ENCODE measurements around the gene ISCA2.

Gene ISCA2

DNA sequence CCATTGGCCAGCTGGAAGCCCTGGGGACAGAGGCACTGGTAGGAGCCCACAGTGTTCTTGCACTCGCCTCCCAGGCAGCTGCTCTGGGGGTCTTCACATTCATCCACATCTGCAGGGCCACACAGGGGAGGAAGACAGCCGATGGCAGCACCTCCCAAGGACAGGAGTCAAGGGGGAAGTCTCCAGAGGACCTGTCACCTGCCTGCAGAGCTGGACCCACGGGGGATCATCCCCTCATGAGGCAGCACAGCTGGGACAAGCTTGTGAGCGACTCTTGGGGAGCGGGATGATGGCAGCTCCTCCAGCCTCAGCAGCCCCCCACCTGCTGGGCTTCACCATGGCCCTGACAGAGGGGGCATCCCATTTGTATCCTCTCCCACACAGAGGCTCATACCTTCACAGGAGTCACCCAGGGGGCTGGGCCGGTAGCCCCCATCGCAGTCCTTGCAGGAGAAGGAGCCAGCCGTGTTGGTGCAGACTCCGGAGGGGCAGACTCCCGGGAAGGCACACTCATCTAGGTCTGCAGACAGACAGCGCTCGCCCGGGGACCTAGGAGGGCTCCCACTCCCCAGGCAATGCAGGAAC, 15.4 kb downstream of the ISCA2 start:
- DNase-seq (ENCODE audit: low spot score): no peak

DNA sequence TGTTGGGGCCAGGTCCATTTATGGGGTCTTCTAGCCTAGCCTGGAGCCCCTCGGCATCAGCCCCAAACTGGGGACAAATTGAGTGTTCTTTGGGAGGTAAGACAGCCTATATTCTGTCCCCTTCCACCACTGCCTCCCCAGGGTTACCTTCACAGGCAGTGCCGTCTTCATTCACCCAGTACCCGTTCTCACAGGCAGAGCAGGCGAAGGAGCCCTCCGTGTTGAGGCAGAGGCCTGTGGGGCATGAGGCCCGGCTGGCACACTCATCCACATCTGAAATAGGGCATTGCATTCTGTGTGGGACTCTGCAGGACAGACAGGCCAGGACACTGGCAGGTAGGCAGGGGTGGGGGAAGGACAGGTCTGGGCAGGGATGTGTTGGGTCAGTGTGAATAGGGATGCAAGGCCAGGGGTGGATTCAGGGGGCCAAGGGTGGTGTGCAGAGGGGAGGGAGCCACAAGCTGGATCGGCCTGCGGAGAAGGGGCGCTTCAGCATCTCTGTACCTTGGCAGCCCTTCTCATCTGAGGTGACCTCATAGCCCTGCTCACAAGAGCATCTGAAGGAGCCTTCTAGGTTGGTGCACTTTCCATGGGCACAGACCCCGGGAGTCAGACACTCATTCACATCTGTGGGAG, 16.1 kb downstream of the ISCA2 start:
- no peak for DNase-seq (ENCODE audit: low spot score)

DNA sequence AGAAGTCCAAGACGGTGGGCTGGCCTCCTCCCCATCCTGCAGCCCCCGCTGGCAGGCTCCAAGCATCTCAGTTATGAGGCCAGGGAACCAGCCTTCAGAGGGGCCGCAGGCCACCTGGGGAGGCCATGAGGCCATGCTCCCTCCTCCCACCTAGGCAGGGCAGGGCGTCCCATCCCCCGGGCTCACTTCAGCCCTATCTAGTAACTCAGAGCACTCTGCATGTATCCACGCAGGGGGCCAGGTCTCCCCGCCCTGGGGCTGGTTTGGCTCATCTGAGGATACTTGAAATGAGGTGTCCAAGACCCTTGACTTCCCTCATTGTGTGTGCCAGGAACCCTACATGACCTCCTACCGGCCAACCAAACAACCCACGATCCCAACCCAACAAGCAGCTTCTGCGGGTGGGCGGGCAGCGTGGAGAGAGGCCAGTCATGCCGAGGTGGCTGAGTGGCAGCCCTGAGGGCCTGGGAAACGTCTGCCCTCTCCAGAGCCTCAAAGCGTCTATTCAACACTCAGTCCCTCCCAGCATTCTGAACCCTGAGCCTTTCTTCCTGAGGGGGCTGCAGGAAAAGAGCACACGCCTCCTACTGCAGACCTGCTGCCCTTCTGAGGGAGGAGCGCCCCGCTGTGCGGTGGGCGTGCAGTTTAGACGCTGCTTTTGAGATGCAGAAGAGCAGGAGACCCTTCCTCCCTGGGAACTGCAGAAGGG, 16.8 kb downstream of the ISCA2 start:
- no peak for DNase-seq (ENCODE audit: low spot score)

DNA sequence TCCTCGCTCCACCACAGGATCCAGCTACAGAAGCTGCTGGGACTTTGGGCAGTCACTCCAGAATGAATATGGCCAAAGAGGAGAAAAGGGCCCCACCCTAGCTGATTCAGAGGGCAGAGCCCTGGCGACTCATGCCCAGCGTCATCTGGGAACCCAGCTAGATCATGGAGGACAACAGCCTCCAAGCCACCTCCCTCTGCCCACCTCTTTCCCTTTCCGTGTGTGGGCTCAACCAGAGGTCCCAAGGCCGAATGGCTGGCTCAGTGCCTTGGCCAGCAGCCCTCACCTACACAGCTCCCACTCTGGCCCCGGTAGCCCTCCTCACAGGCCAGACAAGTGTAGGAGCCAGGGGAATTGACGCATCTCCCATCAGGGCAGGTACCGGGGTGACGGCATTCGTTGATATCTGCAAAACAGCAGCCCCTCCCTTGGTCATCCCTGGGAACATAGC, 17.4 kb downstream of the ISCA2 start:
- DNase-seq (ENCODE audit: low spot score): no peak

DNA sequence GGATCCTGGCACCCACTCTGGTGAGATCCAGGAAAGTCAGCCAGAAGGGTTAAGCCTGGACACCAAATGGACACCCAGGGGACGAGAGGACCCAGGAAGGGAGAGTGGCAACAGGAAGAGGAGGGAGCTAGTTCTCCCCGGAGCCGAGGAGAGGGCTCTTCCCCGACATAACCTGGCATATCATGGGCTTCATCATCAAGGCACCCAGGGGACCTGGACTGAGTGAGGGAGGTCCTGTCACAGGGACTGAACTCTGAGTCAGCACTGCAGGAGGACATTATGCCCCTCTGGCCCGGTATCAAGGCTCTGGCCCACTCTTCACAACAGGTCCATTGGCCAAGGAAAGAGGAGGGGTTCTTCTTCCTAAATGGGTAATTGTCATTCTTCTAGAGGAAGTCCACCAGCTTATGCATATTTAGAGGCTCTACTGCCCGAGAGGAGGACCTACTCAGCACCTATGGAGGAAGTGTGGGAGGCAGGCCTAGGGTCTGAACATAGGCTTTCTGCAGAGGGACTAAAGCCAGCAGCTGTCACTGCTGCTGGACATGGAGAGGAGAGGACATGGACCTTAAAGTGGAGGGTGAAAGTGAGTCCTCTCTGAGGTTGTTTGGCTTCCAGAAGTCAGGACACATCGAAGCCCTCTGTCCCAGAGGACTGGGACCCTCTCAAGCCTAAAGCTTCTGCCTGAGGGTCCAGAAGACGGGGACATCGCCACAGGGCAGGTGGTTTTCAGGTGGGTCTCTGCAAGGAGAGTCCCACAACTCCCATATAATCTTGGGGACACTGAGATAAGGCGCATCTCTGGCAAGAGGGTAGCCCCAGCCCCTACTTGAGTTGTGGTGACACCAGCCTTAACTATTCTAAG, 18.6 kb downstream of the ISCA2 start:
- no peak for DNase-seq (ENCODE audit: low spot score)

DNA sequence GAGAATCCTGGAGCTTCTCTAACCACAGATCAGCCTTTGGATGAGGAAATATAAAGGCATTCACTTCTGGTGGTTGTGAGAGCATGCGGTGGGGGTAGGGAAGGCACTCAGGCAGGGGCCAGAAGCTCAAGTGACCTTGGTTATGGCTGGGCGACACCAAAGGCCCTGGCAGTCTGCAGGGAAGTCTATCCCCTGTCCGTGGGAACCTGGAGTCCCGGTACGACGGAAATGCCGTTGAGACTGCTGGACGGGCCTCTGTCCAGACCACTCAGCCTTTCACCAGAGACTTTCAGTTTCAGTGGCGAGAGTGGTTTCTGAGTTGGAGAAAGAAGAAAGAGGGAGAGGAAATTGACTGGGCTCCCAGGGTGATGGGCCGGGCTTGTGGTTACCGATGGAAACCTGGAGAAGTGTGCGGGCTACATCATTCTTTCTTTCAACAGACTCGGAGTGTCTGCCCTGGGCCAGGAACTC, 20.9 kb downstream of the ISCA2 start:
- no peak for DNase-seq (ENCODE audit: low spot score)

DNA sequence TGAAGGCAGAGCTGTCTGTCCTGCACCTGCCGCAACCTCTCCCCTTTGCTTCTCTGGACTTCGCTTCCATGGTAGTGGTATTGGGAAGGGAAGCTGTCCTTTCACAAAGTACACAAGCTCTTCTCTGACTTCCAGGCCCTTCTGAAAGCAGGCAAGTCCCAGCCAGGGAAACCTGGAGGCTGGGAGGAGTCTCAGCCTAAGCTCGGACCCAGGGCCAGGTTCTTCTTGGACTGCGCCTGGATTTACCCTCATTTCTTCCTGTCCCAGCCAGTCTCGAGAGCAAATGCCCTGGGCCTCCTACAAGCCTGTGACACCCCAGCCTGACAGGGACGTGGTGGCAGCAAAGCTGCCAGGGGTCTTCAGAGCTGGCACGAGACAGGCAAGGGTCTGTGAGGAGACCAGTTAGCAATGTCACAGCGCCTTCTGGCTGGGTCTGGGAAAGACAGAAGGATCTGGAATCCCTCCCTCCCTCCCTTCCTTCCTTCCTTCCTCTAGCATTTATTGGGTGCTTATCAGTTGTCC, 22.4 kb downstream of the ISCA2 start:
- no peak for DNase-seq (ENCODE audit: low spot score)

DNA sequence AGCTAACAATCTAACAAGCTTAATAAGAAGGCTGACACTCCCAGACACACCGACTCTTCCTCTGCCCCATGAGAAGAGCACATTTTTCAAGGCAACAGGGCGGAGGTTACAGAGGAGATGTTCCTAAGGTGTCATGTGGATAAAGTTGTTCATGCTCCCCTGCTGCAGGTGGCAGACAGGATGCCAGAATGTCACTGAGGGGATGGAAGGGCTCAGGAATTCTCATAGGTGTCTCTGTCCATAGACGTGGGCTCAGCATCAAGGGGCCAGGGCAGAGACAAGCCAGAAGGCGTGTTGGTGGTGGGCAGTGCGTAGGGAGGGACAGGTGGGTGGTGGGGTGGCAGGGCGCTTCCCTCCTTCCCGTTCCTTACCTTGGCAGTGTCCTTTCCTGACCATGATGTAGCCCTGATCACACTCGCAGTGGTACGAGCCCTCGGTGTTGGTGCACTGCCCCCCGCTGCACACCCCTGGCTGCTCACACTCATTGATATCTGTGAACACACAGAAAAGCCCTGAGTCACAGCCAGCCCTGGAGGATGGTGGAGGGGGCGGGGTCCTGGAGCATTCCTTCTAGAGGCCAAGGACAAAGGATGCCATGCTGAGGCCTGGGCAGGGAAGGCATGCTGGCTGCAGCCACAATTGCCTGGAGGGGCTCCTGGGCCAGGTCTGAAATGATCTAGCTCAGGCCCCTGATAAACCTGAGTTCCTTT, 23.0 kb downstream of the ISCA2 start:
- no peak for DNase-seq (ENCODE audit: low spot score)

DNA sequence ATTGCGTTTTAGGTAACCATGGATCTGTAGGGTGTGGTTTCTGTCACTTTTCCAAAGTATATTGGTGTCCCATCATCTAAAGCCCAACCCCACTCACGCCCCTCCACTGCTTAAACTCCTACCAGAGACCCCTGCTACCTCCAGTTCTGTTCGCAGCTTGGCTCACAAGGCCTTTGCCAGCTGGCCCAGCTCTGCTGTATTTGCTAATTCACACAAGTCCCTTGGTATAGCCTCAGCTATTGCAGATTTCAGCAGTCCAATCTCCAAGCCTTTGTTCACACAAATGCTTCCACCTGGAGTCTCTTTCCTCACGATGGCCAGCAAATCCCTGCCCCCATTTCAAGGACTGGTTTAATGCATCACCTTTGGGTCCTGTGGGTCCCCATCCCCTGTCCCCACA, 24.2 kb downstream of the ISCA2 start:
- DNase-seq (ENCODE audit: low spot score): no peak

DNA sequence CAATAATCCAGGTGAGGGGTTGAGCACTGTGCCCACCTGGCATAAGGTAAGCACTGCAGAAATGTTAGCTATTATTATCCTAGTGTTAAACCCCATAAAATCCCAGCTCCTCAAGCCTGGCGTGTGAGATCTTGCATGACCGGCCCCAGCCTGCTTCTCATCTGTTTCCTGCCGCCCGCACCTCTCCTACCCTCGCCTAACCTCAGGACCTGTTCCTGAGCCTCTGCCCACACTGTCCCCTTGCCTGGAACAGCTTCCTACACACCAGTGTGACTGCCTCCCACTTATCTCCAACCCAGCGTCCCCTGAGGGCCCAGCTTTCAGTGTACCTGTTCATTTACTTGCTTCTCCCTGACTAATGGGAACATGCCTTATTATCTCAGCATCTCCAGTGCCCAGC, 24.7 kb downstream of the ISCA2 start:
- DNase-seq (ENCODE audit: low spot score): no peak

DNA sequence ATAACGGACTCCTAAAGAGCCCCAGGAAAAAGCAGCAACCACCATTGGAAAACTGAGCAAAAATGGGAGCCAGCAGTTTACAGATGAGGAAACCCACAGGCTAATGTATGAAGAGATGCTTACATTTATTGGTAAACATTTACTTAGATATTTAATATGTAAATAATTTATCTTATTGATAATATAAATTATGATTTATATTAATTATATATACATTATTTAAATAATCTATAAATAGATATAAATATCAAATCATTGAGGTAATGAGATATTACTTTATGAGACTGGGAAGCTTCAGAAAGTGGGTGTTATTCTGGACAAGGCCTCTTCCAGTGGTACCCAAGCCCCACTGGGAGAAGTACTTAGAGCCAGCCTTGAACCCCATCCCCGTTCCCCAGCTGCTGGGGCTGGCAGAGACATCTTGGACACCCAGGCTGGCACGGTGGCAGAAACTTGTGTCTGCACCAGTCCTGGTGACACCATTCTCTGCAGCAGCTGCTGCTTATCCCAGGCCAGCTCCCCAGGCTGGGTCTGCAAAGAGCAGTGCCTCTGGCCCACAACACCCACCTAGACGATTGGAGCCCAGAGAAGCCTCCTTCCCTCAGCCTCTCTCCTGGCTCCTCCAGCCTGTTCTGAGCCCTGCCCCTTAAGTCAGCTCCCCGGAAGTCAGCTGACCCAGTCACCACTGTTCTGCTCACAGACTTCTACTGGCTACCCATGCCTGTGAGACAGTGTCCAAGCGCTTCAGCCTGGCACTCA, 25.9 kb downstream of the ISCA2 start:
- DNase-seq (ENCODE audit: low spot score): no peak

DNA sequence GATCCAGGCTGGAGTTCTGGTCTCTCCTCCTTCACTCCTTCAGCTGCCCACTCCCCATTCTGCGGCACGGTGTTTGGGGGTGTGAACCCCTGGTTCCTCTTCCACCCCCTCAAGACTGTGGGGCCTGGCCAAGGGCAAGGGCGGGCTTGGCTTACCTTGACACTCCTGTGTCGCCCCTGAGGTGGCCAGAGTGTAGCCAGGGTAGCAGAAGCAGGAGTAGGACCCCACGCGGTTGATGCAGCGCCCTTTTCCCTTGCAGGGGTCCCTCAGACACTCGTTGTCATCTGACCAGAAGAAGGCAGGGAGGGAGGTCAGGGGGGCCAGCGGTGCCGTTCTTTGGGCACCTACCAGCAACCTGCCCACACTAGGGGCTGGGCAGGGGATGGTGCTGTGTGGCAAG, 28.2 kb downstream of the ISCA2 start:
- no peak for DNase-seq (ENCODE audit: low spot score)

DNA sequence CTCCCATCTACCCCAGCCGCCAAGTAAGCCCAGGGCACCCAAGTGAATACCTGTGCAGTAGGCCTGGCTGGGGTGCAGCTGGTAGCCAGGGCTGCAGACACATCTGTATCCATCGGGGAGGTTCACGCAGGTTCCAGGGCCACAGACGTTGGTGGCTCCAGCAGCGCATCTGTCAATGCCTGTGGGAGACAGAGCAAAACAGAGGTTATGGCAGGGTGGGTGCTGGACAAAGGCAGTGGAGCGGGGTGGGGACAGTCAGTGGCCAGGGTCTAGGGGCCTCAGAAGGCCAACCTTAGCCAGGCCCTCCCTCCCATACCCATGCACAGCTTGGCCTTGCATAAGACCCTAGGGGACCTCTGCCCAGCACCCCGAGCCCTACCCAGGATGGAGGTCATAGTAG, 29.2 kb downstream of the ISCA2 start:
- DNase-seq (ENCODE audit: low spot score): no peak

DNA sequence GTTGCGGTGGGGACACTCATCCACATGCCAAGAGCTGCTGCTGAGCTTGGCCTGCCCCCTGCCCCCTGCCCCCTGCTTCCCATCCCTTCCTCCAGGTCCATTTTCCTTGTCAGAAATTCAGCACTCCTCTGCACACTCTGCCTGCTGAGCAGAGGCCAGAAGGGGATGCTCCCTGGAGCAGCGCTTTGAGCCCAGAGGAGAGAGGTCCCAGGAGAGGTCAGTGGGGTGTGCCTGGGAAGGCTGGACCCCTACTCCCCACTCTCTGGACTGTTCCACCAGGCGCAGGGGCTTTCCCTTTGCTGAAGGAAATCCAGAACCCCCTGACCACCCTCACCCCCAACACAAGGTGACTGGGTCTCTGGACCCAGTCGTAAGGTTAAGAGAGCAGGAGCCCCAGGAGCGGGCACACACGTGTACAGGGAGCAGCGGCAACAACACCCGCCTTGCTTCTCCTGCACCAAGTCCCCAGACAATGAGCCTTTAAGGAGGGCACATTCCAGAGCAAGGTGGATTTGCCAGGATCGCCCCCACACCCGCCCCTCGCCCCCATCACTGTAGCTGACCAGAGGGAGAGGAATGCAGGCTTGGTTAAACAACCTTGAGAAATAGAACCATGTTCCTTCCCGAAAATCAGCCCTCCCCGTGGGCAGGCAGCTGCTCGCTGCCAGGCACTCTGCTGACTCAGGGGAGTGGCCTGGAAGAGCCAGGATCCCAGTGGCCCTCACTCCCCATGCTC, 30.7 kb downstream of the ISCA2 start:
- DNase-seq (ENCODE audit: low spot score): no peak

DNA sequence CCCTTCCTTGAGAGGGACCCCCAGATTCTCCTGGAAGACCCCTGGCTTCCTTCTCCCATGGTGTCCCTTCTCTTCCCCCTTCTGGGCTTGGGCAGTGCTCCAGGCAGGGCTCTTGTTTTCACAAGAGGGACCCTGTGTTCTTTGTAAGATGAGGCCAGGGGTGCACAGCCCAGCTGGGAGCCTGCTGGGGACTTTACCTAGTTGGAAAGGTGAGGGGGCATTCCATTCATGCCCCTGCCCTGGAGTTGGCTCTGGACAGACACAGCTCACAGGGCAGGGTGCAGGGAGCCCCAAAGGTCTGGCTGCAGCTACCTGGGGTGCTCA, 31.2 kb downstream of the ISCA2 start:
- DNase-seq (ENCODE audit: low spot score): no peak

DNA sequence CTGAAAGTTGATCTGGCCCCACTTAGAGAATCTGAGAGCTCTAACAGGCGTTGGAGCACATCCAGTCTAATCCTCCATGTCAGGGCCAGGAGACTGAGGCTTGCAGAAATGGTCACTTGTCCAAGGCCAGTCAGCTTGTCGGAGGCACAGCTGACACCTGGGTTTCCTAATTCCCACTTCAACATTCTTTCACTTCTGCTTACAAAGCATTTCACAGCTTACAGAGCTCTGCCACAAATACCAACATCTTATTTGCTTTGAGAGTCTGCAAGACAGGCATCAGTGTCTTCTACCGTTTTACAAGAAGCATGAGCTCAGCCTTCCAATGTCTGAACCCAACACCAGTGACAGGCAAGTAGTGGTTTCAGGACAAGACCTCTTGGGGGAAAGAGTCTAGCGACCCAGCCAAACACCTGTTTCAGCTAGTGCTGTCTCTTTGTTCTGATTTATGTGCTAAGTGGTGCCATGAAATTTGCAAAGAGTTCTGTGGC, 31.8 kb downstream of the ISCA2 start:
- no peak for DNase-seq (ENCODE audit: low spot score)

DNA sequence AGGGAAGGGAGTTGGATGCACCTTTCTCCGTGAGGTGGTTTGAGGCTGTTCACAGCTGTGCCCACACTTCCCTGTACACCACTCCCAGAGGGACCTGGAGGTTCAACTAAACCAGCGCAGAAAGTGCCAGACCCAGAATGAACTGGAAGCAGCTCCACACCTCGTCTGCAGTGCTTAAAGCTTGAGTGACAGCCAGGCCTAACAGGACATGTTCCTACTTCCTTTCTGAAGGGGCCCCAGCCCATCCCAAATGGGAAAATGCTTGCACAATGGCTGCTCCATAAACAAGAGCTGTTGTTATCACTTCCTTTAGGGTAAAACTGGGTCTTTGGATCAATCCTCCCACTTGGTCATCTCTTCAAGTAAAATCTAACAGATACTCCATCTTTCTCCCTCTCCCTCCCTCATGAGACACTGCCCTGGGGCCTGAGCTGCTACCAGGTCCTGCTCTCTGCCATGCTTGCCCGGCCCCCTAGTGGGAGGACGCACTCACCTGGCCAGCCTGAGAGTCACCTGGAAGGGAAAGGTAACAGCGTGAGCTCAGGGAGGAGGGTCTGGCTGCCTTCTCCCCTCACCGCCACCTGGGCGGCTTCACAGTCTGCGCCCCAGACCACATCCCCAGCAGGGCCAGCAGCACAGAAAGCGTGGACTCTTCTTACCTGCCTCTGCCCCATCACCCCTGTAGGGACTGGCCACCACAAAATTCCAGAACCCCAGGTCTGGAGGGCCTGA, 33.5 kb downstream of the ISCA2 start:
- no peak for DNase-seq (ENCODE audit: low spot score)

DNA sequence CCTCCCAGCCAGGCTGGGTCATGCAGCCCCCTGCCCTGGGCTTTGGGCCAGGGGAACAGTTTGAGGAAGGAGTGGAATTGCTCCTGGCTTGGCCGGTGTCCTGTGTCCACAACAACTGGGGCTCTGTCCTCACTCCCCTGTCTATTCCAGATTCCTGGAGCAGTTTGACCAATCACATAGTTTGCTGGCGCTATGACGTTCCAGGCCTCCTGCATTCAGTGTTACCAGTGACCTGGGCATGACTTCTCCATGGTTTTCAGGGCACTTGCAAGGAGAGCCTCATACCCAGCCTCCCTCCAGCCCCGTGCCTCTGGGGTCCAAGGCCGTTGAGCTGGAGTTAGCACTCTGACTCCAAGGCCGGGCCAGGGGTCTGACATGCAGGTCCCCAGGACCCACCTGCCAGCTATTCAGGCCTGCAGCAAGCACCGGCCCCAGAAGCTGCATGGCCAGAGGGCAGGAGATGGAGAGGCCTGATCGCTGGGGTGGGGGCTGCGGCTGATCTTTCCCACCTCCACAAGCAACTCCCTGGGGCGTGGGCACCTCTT, 34.2 kb downstream of the ISCA2 start:
- no peak for DNase-seq (ENCODE audit: low spot score)

DNA sequence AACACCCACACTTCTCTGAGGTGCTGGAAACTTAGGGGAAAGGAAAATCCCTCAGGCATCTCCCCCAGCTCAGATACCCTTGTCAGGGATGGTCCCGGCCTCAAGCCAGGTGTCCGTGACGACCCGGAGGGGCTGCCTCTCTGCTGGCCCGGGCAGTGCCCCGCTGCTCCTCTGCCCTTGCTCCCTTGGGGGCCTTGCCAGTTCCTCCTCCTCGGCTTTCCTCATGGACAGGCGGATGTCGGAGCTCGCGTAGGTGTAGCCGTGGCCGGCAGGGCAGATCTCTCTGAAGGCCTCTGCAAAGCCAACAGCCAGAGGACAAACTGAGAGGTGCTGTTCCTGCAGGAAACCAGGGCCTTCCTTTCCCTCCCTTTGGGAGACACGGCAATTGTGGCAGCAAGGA, 34.8 kb downstream of the ISCA2 start:
- DNase-seq (ENCODE audit: low spot score): no peak

Measured in kidney capillary endothelial cell (primary cell).